Breast epithelium (tissue), 4 donors: ENCODE measurements around the gene BBS4. TPM values are rescaled to one million over a fixed set of nuclear protein-coding genes. Genes with fewer than 3 reads are reported as not detected.

ENCODE experiments used
- DNase-seq, 2 donors: peaks; one replicate each; pipeline ENCODE4 v3.0.0-alpha.2; 2019; ENCODE audit warnings: low spot score in 2 of 2
- H3K27ac ChIP-seq, 2 donors: fragments of 200-600 bp; sonication (generic) in 1 of 2; one replicate each; pipeline ENCODE4 v1.5.1; 2016 to 2019; ENCODE audit warnings: mild to moderate bottlenecking in 1 of 2
- H3K27me3 ChIP-seq, 2 donors: fragments of 200-600 bp; sonication (generic) in 1 of 2; one replicate each; pipeline versions ENCODE4 v1.5.1 to v1.6.0; 2017 to 2019; ENCODE audit warnings: control low read depth in 1 of 2, mild to moderate bottlenecking in 1 of 2
- H3K36me3 ChIP-seq: fragments of 200-600 bp; one replicate; pipeline ENCODE4 v1.5.1; 2019
- H3K4me1 ChIP-seq, 2 donors: fragments of 200-600 bp; sonication (generic); one replicate each; pipeline ENCODE4 v1.5.1; 2016 to 2019; ENCODE audit warnings: control low read depth in 1 of 2
- H3K4me3 ChIP-seq, 3 donors: fragments of 200-600 bp; sonication (generic); 1 replicate in 2 of 3; 2 replicates in 1 of 3; pipeline ENCODE4 v1.5.1; 2016 to 2019; ENCODE audit warnings: mild to moderate bottlenecking in 3 of 3, moderate library complexity in 2 of 3
- H3K9me3 ChIP-seq, 2 donors: fragments of 200-600 bp; sonication (generic) in 1 of 2; one replicate each; pipeline ENCODE4 v1.5.1; 2016 to 2019; ENCODE audit warnings: control low read depth in 1 of 2
- CTCF ChIP-seq, 3 donors: fragments of 450-650 bp; IDR thresholded peaks; one replicate each; pipeline ENCODE4 v1.5.1; 2016 to 2017; ENCODE audit warnings: antibody characterized with exemption in 3 of 3, mild to moderate bottlenecking in 3 of 3, moderate library complexity in 3 of 3
- POLR2A ChIP-seq: fragments of 450-650 bp; IDR thresholded peaks from one replicate; pipeline ENCODE4 v1.6.1; 2016; ENCODE audit warnings: antibody characterized with exemption, mild to moderate bottlenecking, moderate library complexity
- POLR2AphosphoS5 ChIP-seq, 3 donors: sonication (generic); formaldehyde crosslinking; IDR thresholded peaks; one replicate each; pipeline ENCODE4 v1.6.1; 2017; ENCODE audit warnings: antibody characterized with exemption in 3 of 3
- intact Hi-C: fragments of 100-400 bp; cut with DNase I; formaldehyde crosslinking; loops from one replicate; pipeline ENCODE4 v1.15.1; 2023; ENCODE audit warnings: low total_unique reads
- total RNA-seq, 3 donors: library from RNA; depleted of rRNA; stranded (reverse); fragments of >200 nt; gene quantifications; one replicate each; pipeline ENCODE4 v1.1.0, GENCODE V29; 2016

Gene BBS4
- total RNA-seq, 3 donors from 2014 or later: 18.9 to 74.9 (median 51.1) TPM

GRCh38 chr15:72685301-72685924 is 594 bp upstream of the BBS4 start:
- TF ChIP-seq POLR2AphosphoS5 (IDR thresholded peaks at IDR 0.05) (no peak), CTCF (IDR thresholded peaks at IDR 0.05) (peak in 2 of 3 donors; percentile 11 to 19)
- peak overlapping the region; percentile 91 to 97 for H3K27ac ChIP-seq
- H3K4me3 ChIP-seq: peak overlapping the region; percentile 61 to 78 (median 74)
- intact Hi-C loops: no loop called here
- H3K36me3 ChIP-seq: no peaks in the 10 kb centered on the region
- DNase-seq: no peak
- no peaks in the 10 kb centered on the region for H3K4me1 ChIP-seq
- no peaks in the 10 kb centered on the region for H3K27me3 ChIP-seq
- no peaks in the 10 kb centered on the region for H3K9me3 ChIP-seq

DNA sequence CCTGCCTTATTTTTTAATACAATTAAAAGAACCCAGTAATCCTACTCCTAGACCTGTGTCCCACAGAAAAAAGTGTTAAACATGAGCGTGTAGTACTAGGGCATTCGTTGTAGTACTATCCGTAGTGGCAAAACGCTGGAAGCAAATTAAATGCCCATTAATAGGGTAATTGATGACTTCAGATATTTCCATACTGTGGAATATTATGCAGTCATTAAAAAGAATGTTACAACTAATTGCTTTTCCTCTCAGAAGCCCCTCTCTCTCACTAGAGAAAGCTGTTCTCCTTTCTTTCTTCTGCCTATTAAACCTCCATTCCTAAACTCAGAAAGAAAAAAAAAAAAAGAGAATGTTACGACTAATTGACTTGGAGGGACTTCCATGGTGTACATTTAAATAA is 2.7 kb downstream of the BBS4 start:
- Histone ChIP-seq H3K36me3 (no peaks in the 10 kb centered on the region), H3K9me3 (no peaks in the 10 kb centered on the region), H3K27ac (no peak overlapping the region), H3K4me1 (no peaks in the 10 kb centered on the region), H3K4me3 (no peak overlapping the region), H3K27me3 (no peaks in the 10 kb centered on the region)
- intact Hi-C loops: no loop called here
- no peak for TF ChIP-seq CTCF (IDR thresholded peaks at IDR 0.05)
- DNase-seq: no peak

- Histone ChIP-seq H3K9me3 (no peaks in the 10 kb centered on the region), H3K27me3 (no peaks in the 10 kb centered on the region), H3K4me3 (no peak overlapping the region), H3K27ac (no peak overlapping the region), H3K4me1 (no peaks in the 10 kb centered on the region), H3K36me3 (no peaks in the 10 kb centered on the region)
- intact Hi-C loops: no loop called here
- TF ChIP-seq CTCF (IDR thresholded peaks at IDR 0.05) (no peak), POLR2AphosphoS5 (IDR thresholded peaks at IDR 0.05) (no peak), POLR2A (no peak)
- DNase-seq: no peak
Observed at GRCh38 chr15:72690938-72691337, 4.9 kb downstream of the BBS4 start.

DNA sequence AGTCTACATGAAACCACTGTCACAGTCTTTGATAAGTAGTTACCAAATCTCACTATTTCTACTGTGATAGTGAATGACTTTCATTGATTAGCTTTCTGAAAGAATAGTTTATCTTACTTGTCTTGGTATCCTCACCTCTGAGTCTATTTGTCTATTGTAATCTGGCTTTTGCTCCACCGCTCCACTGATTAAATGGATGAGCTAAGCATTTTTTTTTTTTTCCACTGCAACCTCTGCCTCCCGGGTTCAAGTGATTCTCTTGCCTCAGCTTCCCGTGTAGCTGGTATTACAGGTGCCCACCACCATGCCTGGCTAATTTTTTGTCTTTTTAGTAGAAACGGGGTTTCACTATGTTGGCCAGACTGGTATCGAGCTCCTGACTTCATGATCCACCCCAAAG is 12.9 kb downstream of the BBS4 start:
- Histone ChIP-seq H3K27me3 (no peaks in the 10 kb centered on the region), H3K4me1 (no peaks in the 10 kb centered on the region), H3K9me3 (no peaks in the 10 kb centered on the region), H3K36me3 (no peaks in the 10 kb centered on the region), H3K27ac (no peak overlapping the region), H3K4me3 (no peak overlapping the region)
- intact Hi-C loops: no loop called here
- TF ChIP-seq POLR2AphosphoS5 (IDR thresholded peaks at IDR 0.05): no peak
- no peak for TF ChIP-seq CTCF (IDR thresholded peaks at IDR 0.05)
- no peak for TF ChIP-seq POLR2A
- DNase-seq: no peak

DNA sequence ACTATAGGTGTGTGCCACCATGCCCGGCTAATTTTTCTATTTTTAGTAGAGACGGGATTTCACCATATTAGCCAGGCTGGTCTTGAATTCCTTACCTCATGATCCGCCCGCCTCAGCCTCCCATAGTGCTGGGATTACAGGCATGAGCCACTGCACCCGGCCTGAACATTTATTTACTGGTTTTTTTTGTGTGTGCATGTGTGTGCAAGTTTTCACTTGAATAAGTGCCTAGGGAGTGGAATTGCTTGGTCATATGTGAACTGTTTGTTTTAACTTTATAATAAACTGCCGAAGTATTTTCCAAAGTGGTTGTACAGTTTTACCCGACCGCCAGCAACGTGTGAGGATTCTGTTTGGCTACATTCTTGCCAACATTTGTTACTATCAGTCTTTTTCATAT is 14.1 kb downstream of the BBS4 start:
- Histone ChIP-seq H3K36me3 (no peaks in the 10 kb centered on the region), H3K4me3 (no peak overlapping the region), H3K4me1 (no peaks in the 10 kb centered on the region), H3K9me3 (no peaks in the 10 kb centered on the region), H3K27me3 (no peaks in the 10 kb centered on the region), H3K27ac (no peak overlapping the region)
- DNase-seq: no peak
- TF ChIP-seq POLR2AphosphoS5 (IDR thresholded peaks at IDR 0.05): no peak
- TF ChIP-seq POLR2A: no peak
- no peak for TF ChIP-seq CTCF (IDR thresholded peaks at IDR 0.05)
- intact Hi-C loops: no loop called here
